HepG2 (cell line): ENCODE measurements around the gene DMAP1. TPM values are rescaled to one million over a fixed set of nuclear protein-coding genes. Genes with fewer than 3 reads are reported as not detected.

Experiments
- CREB1 ChIP-seq, 2 experiments: fragments of 450-650 bp in 1 of 2; IDR thresholded peaks; 2 replicates each; pipeline ENCODE4 v1.6.1; 2016 to 2017; ENCODE audit warnings: control low read depth in 1 of 2, mild to moderate bottlenecking in 1 of 2, missing compliant biosample characterization in 1 of 2, missing genetic modification characterization in 1 of 2
- CREBL2 ChIP-seq: sonication (generic); formaldehyde crosslinking; IDR thresholded peaks from 2 replicates; pipeline ENCODE4 v1.8.1; 2023; ENCODE audit warnings: missing genetic modification reagents, mild to moderate bottlenecking, borderline replicate concordance
- ELF1 ChIP-seq: sonication (generic); formaldehyde crosslinking; IDR thresholded peaks from 2 replicates; pipeline ENCODE4 v1.4.0; 2020; ENCODE audit warnings: missing genetic modification reagents
- FOSL1 ChIP-seq: sonication (generic); formaldehyde crosslinking; IDR thresholded peaks from 2 replicates; pipeline ENCODE4 v1.9.0; 2021; ENCODE audit warnings: missing genetic modification reagents, borderline replicate concordance
- HOXA7 ChIP-seq: sonication (generic); formaldehyde crosslinking; IDR thresholded peaks from 2 replicates; pipeline ENCODE4 v1.8.1; 2022; ENCODE audit warnings: mild to moderate bottlenecking, missing genetic modification reagents, moderate library complexity
- MEIS1 ChIP-seq: sonication (generic); formaldehyde crosslinking; IDR thresholded peaks from 2 replicates; pipeline ENCODE4 v1.9.0; 2021; ENCODE audit warnings: mild to moderate bottlenecking, missing genetic modification reagents, moderate library complexity, borderline replicate concordance
- MIER3 ChIP-seq: IDR thresholded peaks from 2 replicates; pipeline ENCODE4 v1.6.1; 2016; ENCODE audit warnings: missing compliant biosample characterization, borderline replicate concordance
- MYPOP ChIP-seq: sonication (generic); formaldehyde crosslinking; IDR thresholded peaks from 2 replicates; pipeline ENCODE4 v1.8.1; 2023; ENCODE audit warnings: mild to moderate bottlenecking, moderate library complexity, missing genetic modification reagents
- NFYB ChIP-seq: sonication (generic); formaldehyde crosslinking; IDR thresholded peaks from 2 replicates; pipeline ENCODE4 v1.4.0; 2020; ENCODE audit warnings: missing genetic modification reagents
- NR0B2 ChIP-seq: sonication (generic); formaldehyde crosslinking; IDR thresholded peaks from 2 replicates; pipeline ENCODE4 v1.4.0; 2020; ENCODE audit warnings: mild to moderate bottlenecking, missing genetic modification reagents
- PHF8 ChIP-seq: sonication (generic); formaldehyde crosslinking; IDR thresholded peaks from 2 replicates; pipeline ENCODE4 v1.5.0; 2020; ENCODE audit warnings: missing genetic modification reagents
- RARA ChIP-seq: IDR thresholded peaks from 2 replicates; pipeline ENCODE4 v1.6.1; 2016; ENCODE audit warnings: missing genetic modification reagents, missing compliant biosample characterization
- RARG ChIP-seq: sonication (generic); formaldehyde crosslinking; IDR thresholded peaks from 2 replicates; pipeline ENCODE4 v1.4.0; 2020; ENCODE audit warnings: low read depth, mild to moderate bottlenecking, missing genetic modification reagents
- REPIN1 ChIP-seq: sonication (generic); formaldehyde crosslinking; IDR thresholded peaks from 2 replicates; pipeline ENCODE4 v1.8.0; 2022; ENCODE audit warnings: missing genetic modification reagents, low read depth, mild to moderate bottlenecking, borderline replicate concordance
- SMAD1 ChIP-seq: sonication (generic); formaldehyde crosslinking; IDR thresholded peaks from 2 replicates; pipeline ENCODE4 v1.4.0; 2020; ENCODE audit warnings: missing genetic modification reagents, low read depth, mild to moderate bottlenecking, borderline replicate concordance
- SNRNP70 ChIP-seq: fragments of 200-400 bp; formaldehyde crosslinking; IDR thresholded peaks from 2 replicates; pipeline ENCODE4 v1.6.1; 2017; ENCODE audit warnings: mild to moderate bottlenecking, low read depth, low read length, moderate library complexity
- TAF15 ChIP-seq: fragments of 200-400 bp; formaldehyde crosslinking; IDR thresholded peaks from one replicate; pipeline ENCODE4 v1.6.1; 2018; ENCODE audit warnings: mild to moderate bottlenecking, low read depth, low read length; ENCODE audit not compliant: poor library complexity, severe bottlenecking
- TEAD2 ChIP-seq: sonication (generic); formaldehyde crosslinking; IDR thresholded peaks from 2 replicates; pipeline ENCODE4 v1.9.0; 2021; ENCODE audit warnings: missing genetic modification reagents
- ZBTB43 ChIP-seq: sonication (generic); formaldehyde crosslinking; conservative IDR thresholded peaks from 2 replicates; pipeline ENCODE4 v1.4.0; 2020; ENCODE audit warnings: missing genetic modification reagents
- ZMAT5 ChIP-seq: sonication (generic); formaldehyde crosslinking; IDR thresholded peaks from 2 replicates; pipeline ENCODE4 v1.5.0; 2020; ENCODE audit warnings: mild to moderate bottlenecking, low read depth, missing genetic modification reagents, borderline replicate concordance
- ZNF18 ChIP-seq: sonication (generic); formaldehyde crosslinking; IDR thresholded peaks from 2 replicates; pipeline ENCODE4 v1.8.0; 2022; ENCODE audit warnings: mild to moderate bottlenecking, missing genetic modification reagents; ENCODE audit not compliant: insufficient replicate concordance
- ZNF275 ChIP-seq: sonication (generic); formaldehyde crosslinking; IDR thresholded peaks from 2 replicates; pipeline ENCODE4 v1.8.0; 2022; ENCODE audit warnings: missing genetic modification reagents, mild to moderate bottlenecking, inconsistent platforms, borderline replicate concordance
- ZNF331 ChIP-seq: sonication (generic); formaldehyde crosslinking; IDR thresholded peaks from 2 replicates; pipeline ENCODE4 v1.4.0; 2020; ENCODE audit warnings: missing genetic modification reagents
- ZNF713 ChIP-seq: sonication (generic); formaldehyde crosslinking; IDR thresholded peaks from 2 replicates; pipeline ENCODE4 v1.4.0; 2020; ENCODE audit warnings: mild to moderate bottlenecking, missing genetic modification reagents
- polyA plus RNA-seq, 8 experiments: library from polyadenylated mRNA; depleted of rRNA in 3 of 8; stranded (reverse) in 7 of 8; unstranded in 1 of 8; fragments of >200 nt; fragmentation: Illumina TruSeq in 4 of 8; extraction: Trizol in 4 of 8; gene quantifications; 2 replicates each; pipeline versions ENCODE4 v1.2.1 to v1.2.3, GENCODE V29; 2011 to 2016; ENCODE audit warnings: low read depth in 4 of 8, missing spikeins in 1 of 8, mixed read lengths in 1 of 8; ENCODE audit not compliant: insufficient read depth in 1 of 8
- total RNA-seq, 5 experiments: library from RNA; depleted of rRNA; stranded (reverse); fragments of >200 nt; fragmentation: Illumina TruSeq; extraction: Trizol; gene quantifications; 2 replicates each; pipeline ENCODE4 v1.2.3, GENCODE V29; 2016; ENCODE audit warnings: low read depth in 1 of 5

DMAP1 gene
- total and polyA plus RNA-seq, 2 of the 13 experiments (the other 11 are each of a cell fraction or from before 2014, with no cell fraction given): 17.6 to 32.7 TPM

GRCh38 chr1:44239331-44239960 lies 26.2 kb downstream of the DMAP1 start (continued):
- TF ChIP-seq RARG: no peak
- no peak for TF ChIP-seq FOSL1
- no peak for TF ChIP-seq ZNF275 (CRISPR knock-in tag)
- TF ChIP-seq MIER3: no peak
- no peak for TF ChIP-seq ZNF18 (CRISPR knock-in tag)
- TF ChIP-seq ZMAT5 (CRISPR knock-in tag): no peak
- TF ChIP-seq REPIN1 (CRISPR knock-in tag): peak; percentile 86; the same call in 1 of the 2 replicates
- TF ChIP-seq CREB1 (IDR thresholded peaks at IDR 0.05): no peak
- TF ChIP-seq CREB1 (CRISPR knock-in tag; IDR thresholded peaks at IDR 0.05): no peak
- no peak for TF ChIP-seq ZBTB43 (CRISPR knock-in tag)
- no peak for TF ChIP-seq CREBL2 (CRISPR knock-in tag)
- no peak for TF ChIP-seq TAF15
- no peak for TF ChIP-seq ZNF331 (CRISPR knock-in tag)
- no peak for TF ChIP-seq MEIS1
- TF ChIP-seq MYPOP (CRISPR knock-in tag): no peak
- TF ChIP-seq TEAD2 (CRISPR knock-in tag): no peak
- TF ChIP-seq HOXA7 (CRISPR knock-in tag): no peak
- TF ChIP-seq NFYB (CRISPR knock-in tag): no peak
- no peak for TF ChIP-seq SMAD1 (CRISPR knock-in tag)
- TF ChIP-seq NR0B2: no peak
- TF ChIP-seq RARA (CRISPR knock-in tag): 0 out of 2 replicates have a peak, but pooled peaks have one; percentile 17
- TF ChIP-seq ZNF713: no peak
- TF ChIP-seq ELF1 (CRISPR knock-in tag): no peak
- no peak for TF ChIP-seq SNRNP70
- no peak for TF ChIP-seq PHF8 (CRISPR knock-in tag)
